OCI-LY1 (cell line): Measurements from ENCODE around the gene DPP6.

ENCODE experiments used
- CTCF ChIP-seq: fragments of 200-600 bp; sonication (generic), shearing (Covaris generic); IDR thresholded peaks from 2 replicates; pipeline ENCODE4 v1.5.1; 2017; ENCODE audit warnings: mild to moderate bottlenecking, antibody characterized with exemption, low read length, moderate library complexity, mixed read lengths
- EZH2 ChIP-seq: fragments of 200-600 bp; sonication (generic), shearing (Covaris generic); IDR thresholded peaks from 2 replicates; pipeline ENCODE4 v1.8.0; 2017; ENCODE audit warnings: borderline replicate concordance, mixed run types, mild to moderate bottlenecking, antibody characterized with exemption, low read length, moderate library complexity, mixed read lengths

GRCh38 chr7:154876516-154876915 lies 824.3 kb downstream of the DPP6 start:
- no peak for TF ChIP-seq CTCF
- TF ChIP-seq EZH2: no peak
